Measurements from ENCODE around the gene AUTS2. TPM values are rescaled to one million over a fixed set of nuclear protein-coding genes. Genes with fewer than 3 reads are reported as not detected.
"Not testable (repeated sequence)": the region's sequence is repeated elsewhere in the genome, so short reads cannot be mapped to it uniquely, and the experiment has no call there.

Gene AUTS2
- total RNA-seq, 1 donor from 2014 or later: 53.0 TPM

- Histone ChIP-seq H3K4me1 (peaks cover 18% of the 10 kb centered on the region), H3K9me3 (no peaks in the 10 kb centered on the region), H3K27ac (no peak overlapping the region), H3K36me3 (no peaks in the 10 kb centered on the region), H3K4me3 (no peak overlapping the region), H3K27me3 (no peaks in the 10 kb centered on the region)
- intact Hi-C loops (cut with DNase I): no loop called here
- DNase-seq (ENCODE audit: extremely low spot score in 2 of 2): no peak
- TF ChIP-seq POLR2A (IDR thresholded peaks at IDR 0.05) (no peak), POLR2AphosphoS5 (IDR thresholded peaks at IDR 0.05; ENCODE audit: insufficient read depth in 1 of 2, low read depth in 1 of 2) (no peak), CTCF (IDR thresholded peaks at IDR 0.05) (no peak)
These were observed 1129.6 kb downstream of the AUTS2 start for GRCh38 chr7:70727861-70728260.

- H3K36me3 ChIP-seq: no peaks in the 10 kb centered on the region
- DNase-seq (ENCODE audit: extremely low spot score in 2 of 2): no peak
- no peak overlapping the region for H3K27ac ChIP-seq
- H3K4me1 ChIP-seq: peaks cover 18% of the 10 kb centered on the region
- H3K4me3 ChIP-seq: no peak overlapping the region
- H3K9me3 ChIP-seq: no peaks in the 10 kb centered on the region
- no peak for TF ChIP-seq POLR2A (IDR thresholded peaks at IDR 0.05)
- TF ChIP-seq CTCF (IDR thresholded peaks at IDR 0.05): no peak
- no peak for TF ChIP-seq POLR2AphosphoS5 (IDR thresholded peaks at IDR 0.05; ENCODE audit: insufficient read depth in 1 of 2, low read depth in 1 of 2)
- H3K27me3 ChIP-seq: no peaks in the 10 kb centered on the region
- intact Hi-C loops (cut with DNase I): no loop called here
These were observed 1130.7 kb downstream of the AUTS2 start for GRCh38 chr7:70728872-70729552.

GRCh38 chr7:70729553-70730157 lies 1131.4 kb downstream of the AUTS2 start:
- H3K36me3 ChIP-seq; H3K27ac ChIP-seq; H3K27me3 ChIP-seq; H3K9me3 ChIP-seq; DNase-seq (ENCODE audit: extremely low spot score in 2 of 2); intact Hi-C loops (cut with DNase I); H3K4me3 ChIP-seq: not testable (repeated sequence)
- peaks cover 18% of the 10 kb centered on the region for H3K4me1 ChIP-seq

GRCh38 chr7:70730451-70731110 lies 1132.3 kb downstream of the AUTS2 start:
- Histone ChIP-seq H3K27me3 (no peaks in the 10 kb centered on the region), H3K9me3 (no peaks in the 10 kb centered on the region), H3K27ac (no peak overlapping the region), H3K36me3 (no peaks in the 10 kb centered on the region), H3K4me1 (peaks cover 17% of the 10 kb centered on the region), H3K4me3 (no peak overlapping the region)
- TF ChIP-seq POLR2A (IDR thresholded peaks at IDR 0.05) (no peak), CTCF (IDR thresholded peaks at IDR 0.05) (no peak), POLR2AphosphoS5 (IDR thresholded peaks at IDR 0.05; ENCODE audit: insufficient read depth in 1 of 2, low read depth in 1 of 2) (no peak)
- intact Hi-C loops (cut with DNase I): no loop called here
- DNase-seq (ENCODE audit: extremely low spot score in 2 of 2): no peak

- DNase-seq (ENCODE audit: extremely low spot score in 2 of 2): no peak
- intact Hi-C loops (cut with DNase I): no loop called here
These were observed 1134.8 kb downstream of the AUTS2 start for GRCh38 chr7:70733090-70733489.

More at GRCh38 chr7:70733090-70733489, 1134.8 kb downstream of the AUTS2 start:
- peaks cover 35% of the 10 kb centered on the region for H3K4me1 ChIP-seq
- no peak overlapping the region for H3K4me3 ChIP-seq
- no peaks in the 10 kb centered on the region for H3K36me3 ChIP-seq
- TF ChIP-seq POLR2A (IDR thresholded peaks at IDR 0.05): no peak
- no peak for TF ChIP-seq POLR2AphosphoS5 (IDR thresholded peaks at IDR 0.05; ENCODE audit: insufficient read depth in 1 of 2, low read depth in 1 of 2)
- no peak for TF ChIP-seq CTCF (IDR thresholded peaks at IDR 0.05)
- no peaks in the 10 kb centered on the region for H3K9me3 ChIP-seq
- no peaks in the 10 kb centered on the region for H3K27me3 ChIP-seq
- H3K27ac ChIP-seq: no peak overlapping the region

Measured in vagina (tissue), 2 donors.